ENCODE results near the gene WDR90. TPM values are rescaled to one million over a fixed set of nuclear protein-coding genes. Genes with fewer than 3 reads are reported as not detected.

The WDR90 gene
- polyA plus RNA-seq, 1 donor from 2014 or later, result 32.1 TPM

- Histone ChIP-seq H3K27ac (ENCODE audit: low read length) (no peak overlapping the region), H3K4me3 (ENCODE audit: low read length) (no peak overlapping the region), H3K4me2 (ENCODE audit: low read length) (no peak overlapping the region), H3K9me2 (ENCODE audit: insufficient read depth, low read length) (no peaks in the 10 kb centered on the region), H4K20me1 (ENCODE audit: insufficient read depth) (peaks cover 3% of the 10 kb centered on the region), H3K27me3 (ENCODE audit: insufficient read depth, low read depth, low read length) (peaks cover 21% of the 10 kb centered on the region), H3K36me3 (ENCODE audit: insufficient read depth, low read length) (no peaks in the 10 kb centered on the region), H3F3A (ENCODE audit: insufficient read depth, low read length, poor library complexity, severe bottlenecking) (no peaks in the 10 kb centered on the region), H3K79me2 (replicated peaks; ENCODE audit: insufficient read depth, low read length) (peaks cover 6% of the 10 kb centered on the region), H3K9ac (ENCODE audit: low read length) (no peak overlapping the region), H3K9me3 (ENCODE audit: low read length) (no peaks in the 10 kb centered on the region), H2AFZ (ENCODE audit: low read depth, low read length) (no peak overlapping the region)
- no peak for TF ChIP-seq TAF1 (IDR thresholded peaks at IDR 0.05; ENCODE audit: low read depth)
These were observed 44.6 kb downstream of the WDR90 start for GRCh38 chr16:693766-694165.

- Histone ChIP-seq H3K9ac (ENCODE audit: low read length) (no peak overlapping the region), H3K79me2 (replicated peaks; ENCODE audit: insufficient read depth, low read length) (peaks cover 3% of the 10 kb centered on the region), H4K20me1 (ENCODE audit: insufficient read depth) (peaks cover 6% of the 10 kb centered on the region), H3K36me3 (ENCODE audit: insufficient read depth, low read length) (no peaks in the 10 kb centered on the region), H3K4me3 (ENCODE audit: low read length) (no peak overlapping the region), H3K9me3 (ENCODE audit: low read length) (no peaks in the 10 kb centered on the region), H3F3A (ENCODE audit: insufficient read depth, low read length, poor library complexity, severe bottlenecking) (no peaks in the 10 kb centered on the region), H2AFZ (ENCODE audit: low read depth, low read length) (no peak overlapping the region), H3K9me2 (ENCODE audit: insufficient read depth, low read length) (no peaks in the 10 kb centered on the region), H3K27me3 (ENCODE audit: insufficient read depth, low read depth, low read length) (peaks cover 22% of the 10 kb centered on the region), H3K27ac (ENCODE audit: low read length) (no peak overlapping the region), H3K4me2 (ENCODE audit: low read length) (no peak overlapping the region)
- TF ChIP-seq MXI1 (conservative IDR thresholded peaks at IDR 0.05; ENCODE audit: poor library complexity, severe bottlenecking) (no peak), REST (IDR thresholded peaks at IDR 0.05; ENCODE audit: borderline replicate concordance) (no peak), EZH2 (IDR thresholded peaks at IDR 0.05; ENCODE audit: borderline replicate concordance, insufficient read depth, low read length, poor library complexity, severe bottlenecking) (no peak), SMC3 (conservative IDR thresholded peaks at IDR 0.05; ENCODE audit: poor library complexity) (no peak), POLR2AphosphoS5 (IDR thresholded peaks at IDR 0.05) (no peak), RAD21 (conservative IDR thresholded peaks at IDR 0.05) (no peak), TAF1 (IDR thresholded peaks at IDR 0.05; ENCODE audit: low read depth) (no peak), CTCF (IDR thresholded peaks at IDR 0.05; ENCODE audit: poor library complexity, severe bottlenecking) (no peak), EP300 (conservative IDR thresholded peaks at IDR 0.05; ENCODE audit: poor library complexity, severe bottlenecking) (no peak)
These were observed 45.2 kb downstream of the WDR90 start for GRCh38 chr16:694187-694862.

All from neural cell (in vitro differentiated cells).